Cardiac muscle cell (in vitro differentiated cells and primary cell): Measurements from ENCODE around the gene ERC2. TPM values are rescaled to one million over a fixed set of nuclear protein-coding genes. Genes with fewer than 3 reads are reported as not detected.
A peak's percentile ranks its signal among the peaks of the same experiment; 100 is the strongest.

Experiments used
- DNase-seq, 2 donors: peaks; one replicate each; pipeline versions ENCODE4 v3.0.0 to v3.0.0-alpha.2; 2010 to 2017; ENCODE audit warnings: low read depth in 1 of 2, low spot score in 1 of 2
- H3K27ac ChIP-seq: fragments of 200-600 bp; sonication (generic); 2 replicates; pipeline ENCODE4 v1.5.1; 2016
- H3K27me3 ChIP-seq: fragments of 200-600 bp; sonication (generic); 2 replicates; pipeline ENCODE4 v1.6.0; 2016; ENCODE audit warnings: control low read depth
- H3K36me3 ChIP-seq: fragments of 200-600 bp; sonication (generic); 2 replicates; pipeline ENCODE4 v1.5.1; 2016; ENCODE audit warnings: control low read depth
- H3K4me1 ChIP-seq: fragments of 200-600 bp; sonication (generic); 2 replicates; pipeline ENCODE4 v1.8.1; 2017; ENCODE audit warnings: low read depth, mild to moderate bottlenecking, mixed run types
- H3K4me3 ChIP-seq: fragments of 200-600 bp; sonication (generic); 2 replicates; pipeline ENCODE4 v1.5.1; 2016; ENCODE audit warnings: mild to moderate bottlenecking
- H3K9me3 ChIP-seq: fragments of 200-600 bp; sonication (generic); 2 replicates; pipeline ENCODE4 v1.5.1; 2017; ENCODE audit warnings: low read depth, mild to moderate bottlenecking, control low read depth
- polyA plus RNA-seq: library from polyadenylated mRNA; unstranded; fragments of >200 nt; fragmentation: Nextera tagmentation; extraction: Ambion mirVana; gene quantifications from 2 replicates; pipeline ENCODE4 v1.2.1, GENCODE V29; 2016
- total RNA-seq: library from RNA; depleted of rRNA; stranded (reverse); fragments of >200 nt; gene quantifications from 2 replicates; pipeline ENCODE4 v1.2.3, GENCODE V29; 2016
- TF ChIP-seq, protein P1 (sequence below): IDR thresholded peaks from 2 replicates; pipeline ENCODE4 v1.5.1; 2012; ENCODE audit warnings: low read depth, mild to moderate bottlenecking, low read length

Gene ERC2
- total and polyA plus RNA-seq, 2 experiments from 2014 or later, result 18.1 to 29.0 TPM

DNA sequence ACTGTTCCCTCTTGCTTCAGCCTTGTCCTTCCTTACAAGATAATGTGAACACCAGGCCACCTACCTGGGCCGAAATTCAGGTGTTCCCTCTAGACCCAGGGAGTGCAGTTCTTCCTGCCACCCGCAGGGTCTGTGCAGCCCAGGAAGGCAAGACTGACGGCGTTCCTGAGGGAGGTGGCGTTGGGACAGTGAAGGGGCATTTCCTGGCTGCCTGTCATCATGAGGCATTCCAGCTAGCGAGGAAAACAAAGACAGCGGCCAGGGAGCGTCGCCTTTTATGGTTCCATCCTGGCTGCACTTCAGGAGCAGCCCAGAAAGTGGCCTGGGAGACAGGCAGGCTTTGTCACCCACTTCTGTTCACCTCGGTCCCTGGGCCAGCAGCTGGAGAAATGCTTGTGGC is 896.4 kb downstream of the ERC2 start:
- Histone ChIP-seq H3K4me3 (no peak overlapping the region), H3K36me3 (no peaks in the 10 kb centered on the region), H3K27me3 (no peaks in the 10 kb centered on the region), H3K4me1 (peaks cover 31% of the 10 kb centered on the region), H3K27ac (peak overlapping the region; percentile 97), H3K9me3 (no peaks in the 10 kb centered on the region)
- DNase-seq, result peak; percentile 26 to 96
- TF ChIP-seq, protein P1, sequence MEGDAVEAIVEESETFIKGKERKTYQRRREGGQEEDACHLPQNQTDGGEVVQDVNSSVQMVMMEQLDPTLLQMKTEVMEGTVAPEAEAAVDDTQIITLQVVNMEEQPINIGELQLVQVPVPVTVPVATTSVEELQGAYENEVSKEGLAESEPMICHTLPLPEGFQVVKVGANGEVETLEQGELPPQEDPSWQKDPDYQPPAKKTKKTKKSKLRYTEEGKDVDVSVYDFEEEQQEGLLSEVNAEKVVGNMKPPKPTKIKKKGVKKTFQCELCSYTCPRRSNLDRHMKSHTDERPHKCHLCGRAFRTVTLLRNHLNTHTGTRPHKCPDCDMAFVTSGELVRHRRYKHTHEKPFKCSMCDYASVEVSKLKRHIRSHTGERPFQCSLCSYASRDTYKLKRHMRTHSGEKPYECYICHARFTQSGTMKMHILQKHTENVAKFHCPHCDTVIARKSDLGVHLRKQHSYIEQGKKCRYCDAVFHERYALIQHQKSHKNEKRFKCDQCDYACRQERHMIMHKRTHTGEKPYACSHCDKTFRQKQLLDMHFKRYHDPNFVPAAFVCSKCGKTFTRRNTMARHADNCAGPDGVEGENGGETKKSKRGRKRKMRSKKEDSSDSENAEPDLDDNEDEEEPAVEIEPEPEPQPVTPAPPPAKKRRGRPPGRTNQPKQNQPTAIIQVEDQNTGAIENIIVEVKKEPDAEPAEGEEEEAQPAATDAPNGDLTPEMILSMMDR, result no peak

DNA sequence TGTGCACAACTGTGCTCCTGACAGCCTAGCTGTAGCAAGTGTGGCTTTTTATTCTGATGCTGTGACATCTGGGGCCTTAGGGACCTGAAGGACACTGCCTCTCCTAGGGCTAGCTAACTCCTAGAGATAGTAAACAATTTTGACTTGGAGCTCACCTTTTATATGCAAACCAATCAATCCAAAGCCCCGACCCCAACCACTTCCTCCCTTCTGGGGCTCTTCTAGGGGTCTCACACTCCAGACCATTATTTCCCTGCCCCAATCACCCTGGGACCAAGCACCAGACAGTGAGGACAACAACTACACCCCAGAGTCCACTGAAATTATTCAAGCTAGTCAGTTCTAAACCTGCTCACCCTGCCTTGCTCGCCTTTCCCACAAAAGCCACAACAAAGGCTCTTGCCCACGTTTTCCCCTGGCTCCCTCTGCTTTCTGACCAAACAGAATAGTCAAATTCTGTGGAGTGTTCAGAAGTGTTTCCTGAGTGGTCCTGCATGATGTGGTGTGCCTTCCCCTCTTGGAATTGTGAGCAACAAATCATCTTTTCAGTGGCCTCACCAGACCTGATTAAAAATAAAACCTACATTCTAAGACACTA is 897.0 kb downstream of the ERC2 start:
- Histone ChIP-seq H3K27ac (peak overlapping the region; percentile 97), H3K4me1 (peaks cover 31% of the 10 kb centered on the region), H3K36me3 (no peaks in the 10 kb centered on the region), H3K27me3 (no peaks in the 10 kb centered on the region), H3K4me3 (no peak overlapping the region), H3K9me3 (no peaks in the 10 kb centered on the region)
- TF ChIP-seq, protein P1, result no peak
- DNase-seq, result no peak

DNA sequence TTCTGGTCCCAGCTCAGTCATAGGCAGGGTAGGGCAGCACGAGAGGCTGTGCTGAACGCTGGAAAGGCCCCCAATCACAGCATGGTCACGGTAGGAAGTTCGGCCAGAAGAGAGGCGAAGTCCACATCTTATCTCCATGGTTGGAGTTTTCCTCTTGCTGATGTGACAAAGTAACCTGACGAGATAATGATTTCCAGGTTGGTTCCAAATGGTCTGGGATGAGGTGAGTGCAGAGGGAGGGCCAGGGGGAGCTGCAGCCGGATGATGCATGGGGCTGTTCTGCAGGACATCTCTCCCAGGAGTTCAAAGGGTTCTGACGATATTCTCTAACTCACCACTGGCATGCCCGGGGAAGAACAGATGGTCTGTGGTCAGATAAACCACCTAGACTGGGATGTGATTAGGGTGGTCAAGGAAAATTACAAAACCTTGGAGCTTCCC is 898.0 kb downstream of the ERC2 start:
- no peaks in the 10 kb centered on the region for H3K36me3 ChIP-seq
- H3K27me3 ChIP-seq, result no peaks in the 10 kb centered on the region
- DNase-seq, result peak in 1 of 2 donors; percentile 69
- no peak overlapping the region for H3K4me3 ChIP-seq
- no peaks in the 10 kb centered on the region for H3K9me3 ChIP-seq
- H3K4me1 ChIP-seq, result peaks cover 32% of the 10 kb centered on the region
- TF ChIP-seq, protein P1, result no peak
- H3K27ac ChIP-seq, result peak overlapping the region; percentile 97

DNA sequence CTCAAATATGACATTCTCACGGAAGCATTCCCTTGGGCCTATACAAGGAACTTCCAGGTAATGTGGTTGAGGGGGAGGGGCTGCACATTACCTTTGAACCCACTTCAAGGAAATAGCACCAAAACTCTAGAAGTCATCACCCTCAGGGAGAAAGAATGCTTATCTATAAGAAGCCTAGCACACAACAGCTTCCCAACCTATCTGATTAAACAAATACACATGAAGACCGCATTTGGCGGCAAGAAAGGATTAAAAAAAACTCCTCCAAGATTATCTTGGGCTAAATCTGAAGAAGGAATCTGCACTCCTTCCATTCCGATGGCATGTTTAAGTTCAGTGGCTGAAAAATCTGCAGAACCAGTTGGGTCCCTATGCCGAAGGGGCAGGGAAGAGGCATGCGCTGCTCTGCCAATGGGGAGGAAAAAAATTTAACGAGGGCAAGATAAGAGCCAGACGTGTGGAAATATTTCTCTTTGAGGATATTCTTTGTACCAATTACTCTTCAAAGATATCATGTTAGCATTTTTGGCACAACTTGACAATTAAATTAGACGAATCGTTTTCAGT is 899.2 kb downstream of the ERC2 start:
- no peaks in the 10 kb centered on the region for H3K27me3 ChIP-seq
- TF ChIP-seq, protein P1, result no peak
- H3K4me3 ChIP-seq, result no peak overlapping the region
- DNase-seq, result peak in 1 of 2 donors; percentile 18
- H3K27ac ChIP-seq, result peak overlapping the region; percentile 34
- peaks cover 41% of the 10 kb centered on the region for H3K4me1 ChIP-seq
- H3K9me3 ChIP-seq, result no peaks in the 10 kb centered on the region
- no peaks in the 10 kb centered on the region for H3K36me3 ChIP-seq

DNA sequence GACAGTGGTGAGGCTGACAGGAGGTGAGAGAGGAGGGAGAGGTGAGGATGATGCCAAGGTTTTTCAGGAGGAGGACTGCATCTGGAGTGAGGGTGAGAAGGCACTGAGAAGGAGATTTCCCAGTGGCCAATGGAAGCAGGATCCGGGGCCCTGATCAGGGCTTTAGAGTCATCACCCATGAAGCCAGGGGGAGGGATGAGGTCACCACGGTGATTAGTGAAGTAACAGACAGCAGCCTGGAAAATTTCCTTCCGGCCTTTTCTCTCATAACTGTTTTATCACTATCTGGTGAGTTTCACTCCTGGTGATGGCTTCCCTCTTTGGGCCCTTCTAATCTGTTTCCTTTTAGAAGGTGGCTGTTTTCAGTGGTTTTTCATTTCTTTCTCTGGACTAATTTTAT is 900.7 kb downstream of the ERC2 start:
- Histone ChIP-seq H3K4me1 (peaks cover 28% of the 10 kb centered on the region), H3K36me3 (no peaks in the 10 kb centered on the region), H3K9me3 (no peaks in the 10 kb centered on the region), H3K27me3 (no peaks in the 10 kb centered on the region), H3K4me3 (no peak overlapping the region), H3K27ac (no peak overlapping the region)
- TF ChIP-seq, protein P1, result no peak
- DNase-seq, result peak in 1 of 2 donors; percentile 24
